Osteoblast (primary cell): ENCODE data around the gene EPHB4. TPM values are rescaled to one million over a fixed set of nuclear protein-coding genes. Genes with fewer than 3 reads are reported as not detected.
"Not testable (repeated sequence)": the region's sequence is repeated elsewhere in the genome, so short reads cannot be mapped to it uniquely, and the experiment has no call there.

Source experiments
- DNase-seq: peaks from one replicate; pipeline ENCODE4 v3.0.0; 2011; ENCODE audit warnings: low spot score, mixed read lengths; ENCODE audit not compliant: insufficient read length; ENCODE audit errors: missing footprints
- H2AFZ ChIP-seq: 2 replicates; pipeline ENCODE4 v1.6.0; 2011; ENCODE audit warnings: mild to moderate bottlenecking, low read length
- H3K27ac ChIP-seq: 2 replicates; pipeline ENCODE4 v1.5.1; 2011; ENCODE audit warnings: mild to moderate bottlenecking, low read depth, low read length, moderate library complexity
- H3K27me3 ChIP-seq: 2 replicates; pipeline ENCODE4 v1.6.0; 2012; ENCODE audit warnings: mild to moderate bottlenecking, control low read depth, inconsistent platforms, low read length, moderate library complexity; ENCODE audit not compliant: insufficient read depth
- H3K36me3 ChIP-seq: 2 replicates; pipeline ENCODE4 v1.5.1; 2011; ENCODE audit warnings: mild to moderate bottlenecking, low read length, control low read depth, moderate library complexity; ENCODE audit not compliant: insufficient read depth
- H3K4me1 ChIP-seq: 2 replicates; pipeline ENCODE4 v1.5.1; 2011; ENCODE audit warnings: mild to moderate bottlenecking, low read length, control low read depth, moderate library complexity; ENCODE audit not compliant: insufficient read depth
- H3K4me2 ChIP-seq: 2 replicates; pipeline ENCODE4 v1.6.0; 2011; ENCODE audit warnings: mild to moderate bottlenecking, low read length; ENCODE audit not compliant: insufficient read depth
- H3K4me3 ChIP-seq: fragments of 200-600 bp; sonication (generic); 3 replicates; pipeline ENCODE4 v1.5.1; 2012; ENCODE audit warnings: mild to moderate bottlenecking, low read length, inconsistent platforms; ENCODE audit not compliant: insufficient read depth
- H3K79me2 ChIP-seq: 2 replicates; pipeline ENCODE4 v1.6.0; 2012; ENCODE audit warnings: mild to moderate bottlenecking, low read length, control low read depth, inconsistent platforms; ENCODE audit not compliant: insufficient read depth
- H3K9me3 ChIP-seq: 2 replicates; pipeline ENCODE4 v1.5.1; 2011; ENCODE audit warnings: low read depth, low read length, control low read depth
- H4K20me1 ChIP-seq: 2 replicates; pipeline ENCODE4 v1.6.0; 2012; ENCODE audit warnings: mild to moderate bottlenecking, low read length, control low read depth; ENCODE audit not compliant: insufficient read depth
- total RNA-seq: library from RNA; depleted of rRNA; stranded (reverse); fragments of >200 nt; gene quantifications from 2 replicates; pipeline ENCODE4 v1.2.3, GENCODE V29; 2012
- TF ChIP-seq, protein P1 (sequence below): IDR thresholded peaks from 2 replicates; pipeline ENCODE4 v1.5.1; 2011; ENCODE audit warnings: mild to moderate bottlenecking, low read depth, low read length, moderate library complexity; ENCODE audit errors: extremely low read depth

Gene EPHB4
- total RNA-seq, 1 donor, result 47.0 TPM

DNA sequence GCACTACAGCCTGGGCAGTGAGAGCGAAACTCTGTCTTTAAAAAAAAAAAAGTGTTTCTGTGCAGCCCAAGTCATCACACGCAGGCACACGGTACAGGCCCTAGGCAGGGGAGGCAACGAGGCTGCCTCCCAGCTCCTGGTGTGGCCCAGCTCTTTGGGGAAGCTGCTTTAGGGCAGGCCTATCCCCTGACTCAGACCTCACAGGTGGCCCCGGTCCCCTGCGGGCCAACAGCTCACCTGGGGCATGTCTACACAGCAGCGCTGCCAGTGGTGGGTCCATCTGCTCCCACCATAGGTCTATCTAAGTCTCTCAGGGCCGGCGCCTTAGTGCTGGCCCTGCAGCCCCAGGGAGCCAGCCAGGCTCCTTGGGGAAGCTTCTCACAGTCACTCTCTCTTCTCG is 62.5 kb downstream of the EPHB4 start:
- Histone ChIP-seq H3K27me3 (peaks cover 6% of the 10 kb centered on the region), H2AFZ (no peak overlapping the region), H3K79me2 (no peaks in the 10 kb centered on the region), H3K4me3 (no peak overlapping the region), H3K9me3 (no peaks in the 10 kb centered on the region), H4K20me1 (no peaks in the 10 kb centered on the region), H3K27ac (no peak overlapping the region), H3K36me3 (no peaks in the 10 kb centered on the region), H3K4me1 (no peaks in the 10 kb centered on the region), H3K4me2 (no peak overlapping the region)
- TF ChIP-seq, protein P1, sequence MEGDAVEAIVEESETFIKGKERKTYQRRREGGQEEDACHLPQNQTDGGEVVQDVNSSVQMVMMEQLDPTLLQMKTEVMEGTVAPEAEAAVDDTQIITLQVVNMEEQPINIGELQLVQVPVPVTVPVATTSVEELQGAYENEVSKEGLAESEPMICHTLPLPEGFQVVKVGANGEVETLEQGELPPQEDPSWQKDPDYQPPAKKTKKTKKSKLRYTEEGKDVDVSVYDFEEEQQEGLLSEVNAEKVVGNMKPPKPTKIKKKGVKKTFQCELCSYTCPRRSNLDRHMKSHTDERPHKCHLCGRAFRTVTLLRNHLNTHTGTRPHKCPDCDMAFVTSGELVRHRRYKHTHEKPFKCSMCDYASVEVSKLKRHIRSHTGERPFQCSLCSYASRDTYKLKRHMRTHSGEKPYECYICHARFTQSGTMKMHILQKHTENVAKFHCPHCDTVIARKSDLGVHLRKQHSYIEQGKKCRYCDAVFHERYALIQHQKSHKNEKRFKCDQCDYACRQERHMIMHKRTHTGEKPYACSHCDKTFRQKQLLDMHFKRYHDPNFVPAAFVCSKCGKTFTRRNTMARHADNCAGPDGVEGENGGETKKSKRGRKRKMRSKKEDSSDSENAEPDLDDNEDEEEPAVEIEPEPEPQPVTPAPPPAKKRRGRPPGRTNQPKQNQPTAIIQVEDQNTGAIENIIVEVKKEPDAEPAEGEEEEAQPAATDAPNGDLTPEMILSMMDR, result no peak
- DNase-seq, result no peak

- TF ChIP-seq, protein P1, result no peak
- no peaks in the 10 kb centered on the region for H3K79me2 ChIP-seq
- no peaks in the 10 kb centered on the region for H3K36me3 ChIP-seq
- no peaks in the 10 kb centered on the region for H4K20me1 ChIP-seq
- H3K27ac ChIP-seq, result no peak overlapping the region
- H3K27me3 ChIP-seq, result peaks cover 6% of the 10 kb centered on the region
- DNase-seq, result no peak
- no peak overlapping the region for H2AFZ ChIP-seq
- H3K9me3 ChIP-seq, result no peaks in the 10 kb centered on the region
- no peak overlapping the region for H3K4me3 ChIP-seq
- H3K4me1 ChIP-seq, result no peaks in the 10 kb centered on the region
- no peak overlapping the region for H3K4me2 ChIP-seq
These were observed 63.7 kb downstream of the EPHB4 start for GRCh38 chr7:100763556-100764140.

DNA sequence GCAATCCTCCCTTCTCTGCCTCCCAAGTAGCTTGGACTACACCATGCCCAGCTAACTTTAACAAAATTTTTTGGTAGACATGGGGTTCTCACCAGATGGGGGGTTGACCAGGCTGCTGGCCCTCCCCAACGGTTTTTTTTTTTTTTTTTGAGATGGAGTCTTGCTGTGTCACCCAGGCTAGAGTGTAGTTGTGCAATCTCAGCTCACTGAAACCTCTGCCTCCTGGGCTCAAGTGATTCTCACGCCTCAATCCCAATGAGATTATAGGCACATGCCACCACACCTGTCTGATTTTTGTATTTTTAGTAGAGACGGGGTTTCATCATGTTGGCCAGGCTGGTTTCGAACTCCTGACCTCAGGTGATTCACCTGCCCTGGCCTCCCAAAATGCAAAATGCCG is 64.5 kb downstream of the EPHB4 start:
- H3K27ac ChIP-seq, H3K4me2 ChIP-seq, H3K79me2 ChIP-seq, H3K27me3 ChIP-seq, H3K36me3 ChIP-seq, H3K9me3 ChIP-seq, DNase-seq, H3K4me3 ChIP-seq, H2AFZ ChIP-seq, H3K4me1 ChIP-seq, H4K20me1 ChIP-seq: not testable (repeated sequence)

GRCh38 chr7:100759357-100760171 is 67.8 kb downstream of the EPHB4 start:
- Histone ChIP-seq H3K4me2 (no peak overlapping the region), H3K27ac (no peak overlapping the region), H3K4me3 (no peak overlapping the region), H4K20me1 (no peaks in the 10 kb centered on the region), H3K79me2 (no peaks in the 10 kb centered on the region), H3K9me3 (no peaks in the 10 kb centered on the region), H3K4me1 (no peaks in the 10 kb centered on the region), H3K27me3 (peaks cover 4% of the 10 kb centered on the region), H2AFZ (no peak overlapping the region), H3K36me3 (no peaks in the 10 kb centered on the region)
- TF ChIP-seq, protein P1, result no peak
- DNase-seq, result no peak
